ENCODE data around the gene UST.

DNA sequence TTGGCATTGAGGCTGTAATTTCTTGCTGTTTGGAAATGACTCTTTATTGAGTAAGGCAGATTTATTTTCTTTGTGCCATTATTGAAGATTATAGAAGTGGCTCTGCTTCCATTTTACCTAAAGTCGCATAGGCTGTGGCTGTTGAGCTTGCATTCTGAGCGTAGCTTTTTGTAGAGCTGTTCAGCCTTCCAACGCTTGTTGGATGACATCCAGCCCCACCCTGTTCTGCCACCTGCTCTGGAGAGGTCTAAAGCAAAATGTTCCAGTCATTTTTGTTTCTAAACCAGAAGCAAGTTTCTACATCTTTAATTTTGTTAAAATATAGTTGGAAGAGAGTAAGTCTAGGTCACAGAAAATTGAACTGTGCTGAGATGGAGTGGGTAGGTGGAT lies 24.4 kb downstream of the UST start:
- TF ChIP-seq, protein P1, sequence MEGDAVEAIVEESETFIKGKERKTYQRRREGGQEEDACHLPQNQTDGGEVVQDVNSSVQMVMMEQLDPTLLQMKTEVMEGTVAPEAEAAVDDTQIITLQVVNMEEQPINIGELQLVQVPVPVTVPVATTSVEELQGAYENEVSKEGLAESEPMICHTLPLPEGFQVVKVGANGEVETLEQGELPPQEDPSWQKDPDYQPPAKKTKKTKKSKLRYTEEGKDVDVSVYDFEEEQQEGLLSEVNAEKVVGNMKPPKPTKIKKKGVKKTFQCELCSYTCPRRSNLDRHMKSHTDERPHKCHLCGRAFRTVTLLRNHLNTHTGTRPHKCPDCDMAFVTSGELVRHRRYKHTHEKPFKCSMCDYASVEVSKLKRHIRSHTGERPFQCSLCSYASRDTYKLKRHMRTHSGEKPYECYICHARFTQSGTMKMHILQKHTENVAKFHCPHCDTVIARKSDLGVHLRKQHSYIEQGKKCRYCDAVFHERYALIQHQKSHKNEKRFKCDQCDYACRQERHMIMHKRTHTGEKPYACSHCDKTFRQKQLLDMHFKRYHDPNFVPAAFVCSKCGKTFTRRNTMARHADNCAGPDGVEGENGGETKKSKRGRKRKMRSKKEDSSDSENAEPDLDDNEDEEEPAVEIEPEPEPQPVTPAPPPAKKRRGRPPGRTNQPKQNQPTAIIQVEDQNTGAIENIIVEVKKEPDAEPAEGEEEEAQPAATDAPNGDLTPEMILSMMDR (IDR thresholded peaks at IDR 0.05) = no peak
- no peak for TF ChIP-seq POLR2A (IDR thresholded peaks at IDR 0.05)

Data from esophagus squamous epithelium (tissue), 4 donors.